Cardiac fibroblast (primary cell): ENCODE results near the gene CNP.

Experiments used
- DNase-seq, 2 donors: peaks; one replicate each; pipeline versions ENCODE4 v3.0.0 to v3.0.0-alpha.2; 2010; ENCODE audit warnings: low read depth in 2 of 2
- H3K4me3 ChIP-seq, 2 donors: replicated peaks in 1 of 2; 1 replicate in 1 of 2; 2 replicates in 1 of 2; pipeline ENCODE4 v1.5.1; 2011; ENCODE audit warnings: low read depth in 2 of 2, low read length in 2 of 2, mild to moderate bottlenecking in 2 of 2, moderate library complexity in 1 of 2
- TF ChIP-seq, protein P1 (sequence below): IDR thresholded peaks from one replicate; pipeline ENCODE4 v1.5.1; 2011; ENCODE audit warnings: low read depth, mild to moderate bottlenecking, low read length, inconsistent platforms

The CNP gene

DNA sequence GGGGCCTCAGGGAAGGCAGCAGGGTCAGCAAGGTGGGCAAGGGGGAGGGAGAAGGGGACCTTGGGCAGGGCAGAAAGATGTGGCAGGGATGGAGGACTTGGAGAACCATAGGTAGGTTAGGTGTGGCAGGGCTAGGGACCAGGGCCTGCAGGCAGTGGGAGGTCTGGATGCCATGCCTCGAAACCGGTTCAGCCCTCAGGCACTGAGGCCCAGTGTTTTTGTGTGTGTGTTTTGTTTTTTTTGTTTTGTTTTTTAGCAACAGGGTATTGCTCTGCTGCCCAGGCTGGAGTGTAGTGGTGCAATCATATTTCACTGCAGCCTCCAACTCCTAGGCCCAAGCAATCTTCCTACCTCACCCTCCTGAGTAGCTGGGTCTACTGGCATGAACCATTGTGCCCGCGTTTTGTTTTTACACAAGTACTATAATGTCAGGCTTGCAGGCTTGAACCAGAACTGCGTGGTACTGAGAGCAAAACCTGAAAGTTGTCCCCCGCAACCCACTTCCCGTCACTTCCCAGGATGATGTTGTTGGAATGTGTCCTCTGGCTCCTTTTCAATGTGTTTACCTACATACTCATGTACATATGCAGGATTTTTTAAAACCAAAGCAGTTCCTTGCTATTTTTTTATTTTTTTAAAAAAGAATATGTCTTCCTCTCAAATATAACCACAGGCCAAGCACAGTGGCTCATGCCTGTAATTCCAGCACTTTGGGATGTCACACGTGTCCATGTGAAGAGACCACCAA lies 23.8 kb upstream of the CNP start:
- no peak for DNase-seq
- TF ChIP-seq, protein P1, sequence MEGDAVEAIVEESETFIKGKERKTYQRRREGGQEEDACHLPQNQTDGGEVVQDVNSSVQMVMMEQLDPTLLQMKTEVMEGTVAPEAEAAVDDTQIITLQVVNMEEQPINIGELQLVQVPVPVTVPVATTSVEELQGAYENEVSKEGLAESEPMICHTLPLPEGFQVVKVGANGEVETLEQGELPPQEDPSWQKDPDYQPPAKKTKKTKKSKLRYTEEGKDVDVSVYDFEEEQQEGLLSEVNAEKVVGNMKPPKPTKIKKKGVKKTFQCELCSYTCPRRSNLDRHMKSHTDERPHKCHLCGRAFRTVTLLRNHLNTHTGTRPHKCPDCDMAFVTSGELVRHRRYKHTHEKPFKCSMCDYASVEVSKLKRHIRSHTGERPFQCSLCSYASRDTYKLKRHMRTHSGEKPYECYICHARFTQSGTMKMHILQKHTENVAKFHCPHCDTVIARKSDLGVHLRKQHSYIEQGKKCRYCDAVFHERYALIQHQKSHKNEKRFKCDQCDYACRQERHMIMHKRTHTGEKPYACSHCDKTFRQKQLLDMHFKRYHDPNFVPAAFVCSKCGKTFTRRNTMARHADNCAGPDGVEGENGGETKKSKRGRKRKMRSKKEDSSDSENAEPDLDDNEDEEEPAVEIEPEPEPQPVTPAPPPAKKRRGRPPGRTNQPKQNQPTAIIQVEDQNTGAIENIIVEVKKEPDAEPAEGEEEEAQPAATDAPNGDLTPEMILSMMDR, result no peak
- no peak overlapping the region for H3K4me3 ChIP-seq

DNA sequence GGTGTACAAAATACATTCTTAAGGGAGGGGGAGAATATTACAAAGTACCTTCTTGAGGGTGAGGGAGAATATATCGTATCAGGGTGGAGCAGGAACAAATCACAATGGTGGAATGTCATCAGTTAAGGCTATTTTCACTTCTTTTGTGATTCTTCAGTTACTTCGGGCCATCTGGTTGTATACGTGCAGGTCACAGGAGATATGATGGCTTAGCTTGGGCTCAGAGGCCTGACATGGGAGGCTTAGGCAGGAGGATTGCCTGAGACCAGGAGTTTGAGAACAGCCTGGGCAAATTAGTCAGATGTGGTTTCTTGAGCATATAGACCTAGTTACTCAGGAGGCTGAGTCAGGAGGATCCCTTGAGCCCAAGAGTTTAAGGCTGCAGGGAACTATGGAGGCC lies 23.1 kb upstream of the CNP start:
- TF ChIP-seq, protein P1, result no peak
- H3K4me3 ChIP-seq, result no peak overlapping the region
- DNase-seq, result peak in 1 of 2 donors; percentile 14

DNA sequence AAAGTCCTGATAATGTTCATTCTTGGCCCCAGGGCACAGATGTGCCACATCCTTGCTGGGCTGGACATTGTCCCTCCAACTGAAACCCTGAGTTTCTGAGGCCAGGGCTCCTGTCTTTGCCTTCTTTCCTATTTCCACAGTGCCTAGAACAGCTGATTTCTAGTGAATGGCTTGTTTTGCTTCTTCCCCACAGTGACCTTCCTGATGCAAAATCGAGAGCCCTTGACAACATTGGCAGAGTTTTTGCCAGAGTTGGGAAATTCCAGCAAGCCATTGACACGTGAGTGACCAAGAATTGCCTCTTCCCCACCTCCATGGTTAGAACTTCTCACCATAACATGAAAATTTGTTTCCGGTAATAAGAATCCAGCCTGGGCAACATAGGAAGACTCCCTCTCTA lies 21.7 kb upstream of the CNP start:
- no peak for DNase-seq
- TF ChIP-seq, protein P1, result no peak
- H3K4me3 ChIP-seq, result no peak overlapping the region

DNA sequence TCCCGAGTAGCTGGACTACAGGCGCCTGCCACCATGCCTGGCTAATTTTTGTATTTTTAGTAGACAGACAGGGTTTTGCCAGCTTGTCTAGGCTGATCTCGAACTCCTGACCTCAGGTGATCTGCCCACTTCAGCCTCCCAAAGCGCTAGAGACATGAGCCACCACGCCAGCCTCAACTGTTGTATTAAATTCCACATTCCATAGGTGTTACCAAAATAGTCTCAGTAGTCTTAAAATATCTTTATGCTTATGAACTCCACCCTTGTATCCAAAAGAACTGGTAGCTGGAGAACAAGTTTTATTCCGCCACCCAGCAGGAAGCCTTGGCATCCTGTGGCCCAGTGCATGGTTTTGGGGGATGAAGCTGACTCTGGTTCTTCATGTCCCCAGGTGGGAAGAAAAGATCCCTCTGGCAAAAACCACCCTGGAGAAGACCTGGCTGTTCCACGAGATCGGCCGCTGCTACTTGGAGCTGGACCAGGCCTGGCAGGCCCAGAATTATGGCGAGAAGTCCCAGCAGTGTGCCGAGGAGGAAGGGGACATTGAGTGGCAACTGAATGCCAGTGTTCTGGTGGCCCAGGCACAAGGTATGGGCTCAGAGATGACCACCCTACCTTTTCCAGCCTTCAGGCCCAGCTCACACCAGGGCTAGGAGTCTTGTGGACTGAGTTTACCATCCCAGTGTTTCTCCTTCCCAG lies 17.7 kb upstream of the CNP start:
- no peak for DNase-seq
- TF ChIP-seq, protein P1, result no peak
- no peak overlapping the region for H3K4me3 ChIP-seq

DNA sequence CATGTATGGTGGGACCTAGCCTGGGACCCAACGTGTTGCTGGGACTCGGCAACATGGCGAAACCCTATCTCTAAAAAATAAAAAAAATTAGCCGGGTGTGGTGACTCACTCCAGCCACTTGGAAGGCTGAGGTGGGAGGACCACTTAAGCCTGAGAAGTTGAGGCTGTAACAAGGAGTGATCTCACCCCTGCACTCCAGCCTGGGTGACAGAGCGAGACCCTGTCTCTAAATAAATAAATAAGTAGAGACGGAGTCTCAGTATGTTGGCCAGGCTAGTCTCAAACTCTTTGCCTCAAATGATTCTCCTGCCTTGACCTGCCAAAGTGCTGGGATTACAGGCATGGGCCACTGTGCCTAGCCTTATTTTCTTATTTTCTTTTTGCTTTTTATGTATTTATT lies 10.1 kb upstream of the CNP start:
- H3K4me3 ChIP-seq, result no peak overlapping the region
- TF ChIP-seq, protein P1, result no peak
- no peak for DNase-seq

DNA sequence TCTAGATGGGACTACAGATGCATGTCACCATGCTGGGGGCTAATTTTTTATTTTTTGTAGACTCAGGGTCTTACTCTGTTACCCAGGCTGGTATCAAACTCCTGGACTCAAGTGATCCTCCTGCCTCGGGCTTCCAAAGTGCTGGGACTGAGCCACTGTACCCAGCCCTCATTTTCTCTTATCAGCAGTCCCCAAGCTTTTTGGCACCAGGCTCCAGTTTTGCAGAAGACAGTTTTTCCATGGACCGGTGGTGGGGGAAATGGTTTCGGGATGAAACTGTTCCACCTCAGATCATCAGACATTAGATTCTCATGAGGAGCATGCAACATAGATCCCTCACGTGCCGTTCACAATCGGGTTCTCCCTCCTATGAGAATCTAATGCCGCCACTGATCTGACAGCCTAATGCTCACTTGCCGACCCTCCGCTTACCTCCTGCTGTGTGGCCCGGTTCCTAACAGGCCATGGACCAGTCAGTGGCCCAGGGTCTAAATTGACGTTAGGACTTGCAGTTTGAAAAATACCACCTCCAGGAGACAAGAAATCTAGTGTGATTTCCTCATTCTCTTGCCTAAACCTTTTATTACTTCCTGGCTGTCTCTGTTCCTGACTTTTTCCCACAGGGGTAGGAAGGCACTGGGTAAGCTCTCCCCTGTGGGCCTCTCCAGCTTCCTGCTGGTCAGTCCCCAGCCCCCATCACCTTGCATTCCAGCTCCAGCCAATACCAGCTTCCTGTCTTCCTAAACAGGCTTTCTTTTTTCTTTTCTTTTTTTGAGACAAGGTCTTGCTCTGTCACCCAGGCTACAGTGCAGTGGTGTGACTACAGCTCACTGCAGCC lies 9.3 kb upstream of the CNP start:
- TF ChIP-seq, protein P1, result no peak
- peak; percentile 41 to 64 for DNase-seq
- H3K4me3 ChIP-seq, result no peak overlapping the region
